ENCODE data around the gene RASA3. TPM values are rescaled to one million over a fixed set of nuclear protein-coding genes. Genes with fewer than 3 reads are reported as not detected.

The RASA3 gene
- total RNA-seq, 1 experiment from 2014 or later, result 9.1 TPM

GRCh38 chr13:114129649-114130062, 2.8 kb downstream of the RASA3 start:
- ChIA-PET CTCF (interaction anchor here (0.7 kb wide), 1 partner anchor 109 kb away, joined by 3 read pairs; no protein-coding TSS in a partner anchor), POLR2A (no interaction called here)
- no peak overlapping the region for H3K4me3 Mint-ChIP-seq (ENCODE audit: unreplicated experiment)
- intact Hi-C loops (cut with micrococcal nuclease), result loop anchor here (5.0 kb wide), 1 partner anchor 98 kb away; no protein-coding TSS in a partner anchor
- peaks cover 25% of the 10 kb centered on the region for H3K4me1 Mint-ChIP-seq (ENCODE audit: insufficient read depth, unreplicated experiment)
- no peak for DNase-seq (ENCODE audit: unreplicated experiment)
- no TSS peak for BruUV-seq (replicated peaks)
- no peak for TF ChIP-seq CTCF (IDR thresholded peaks at IDR 0.05; ENCODE audit: unreplicated experiment)
- H3K9me3 Mint-ChIP-seq (ENCODE audit: unreplicated experiment), result no peaks in the 10 kb centered on the region
- peaks cover 8% of the 10 kb centered on the region for H3K36me3 Mint-ChIP-seq (ENCODE audit: insufficient read depth, unreplicated experiment)
- no peaks in the 10 kb centered on the region for H3K27me3 Mint-ChIP-seq (ENCODE audit: insufficient read depth, unreplicated experiment)
- no peak overlapping the region for H3K27ac Mint-ChIP-seq (ENCODE audit: low read depth, unreplicated experiment)

GRCh38 chr13:114128624-114129522, 3.5 kb downstream of the RASA3 start:
- intact Hi-C loops (cut with micrococcal nuclease), result no loop called here

GRCh38 chr13:114128348-114128623, 4.1 kb downstream of the RASA3 start:
- POLR2A ChIA-PET, result no interaction called here
- H3K9me3 Mint-ChIP-seq (ENCODE audit: unreplicated experiment), result no peaks in the 10 kb centered on the region
- no peak overlapping the region for H3K4me3 Mint-ChIP-seq (ENCODE audit: unreplicated experiment)
- DNase-seq (ENCODE audit: unreplicated experiment), result no peak
- H3K4me1 Mint-ChIP-seq (ENCODE audit: insufficient read depth, unreplicated experiment), result peaks cover 26% of the 10 kb centered on the region
- intact Hi-C loops (cut with micrococcal nuclease), result no loop called here
- CTCF ChIA-PET, result interaction anchor here (0.7 kb wide), 1 partner anchor 1222 kb away, joined by 3 read pairs; no protein-coding TSS in a partner anchor
- TF ChIP-seq CTCF (IDR thresholded peaks at IDR 0.05; ENCODE audit: unreplicated experiment), result no peak
- peaks cover 10% of the 10 kb centered on the region for H3K36me3 Mint-ChIP-seq (ENCODE audit: insufficient read depth, unreplicated experiment)
- BruUV-seq (replicated peaks), result no TSS peak
- no peaks in the 10 kb centered on the region for H3K27me3 Mint-ChIP-seq (ENCODE audit: insufficient read depth, unreplicated experiment)
- H3K27ac Mint-ChIP-seq (ENCODE audit: low read depth, unreplicated experiment), result no peak overlapping the region

More at GRCh38 chr13:114128624-114129522, 3.5 kb downstream of the RASA3 start:
- Mint-ChIP-seq H3K9me3 (ENCODE audit: unreplicated experiment) (no peaks in the 10 kb centered on the region), H3K36me3 (ENCODE audit: insufficient read depth, unreplicated experiment) (peaks cover 10% of the 10 kb centered on the region), H3K4me1 (ENCODE audit: insufficient read depth, unreplicated experiment) (peaks cover 26% of the 10 kb centered on the region), H3K4me3 (ENCODE audit: unreplicated experiment) (no peak overlapping the region), H3K27ac (ENCODE audit: low read depth, unreplicated experiment) (no peak overlapping the region), H3K27me3 (ENCODE audit: insufficient read depth, unreplicated experiment) (no peaks in the 10 kb centered on the region)
- no peak for DNase-seq (ENCODE audit: unreplicated experiment)
- BruUV-seq (replicated peaks), result no TSS peak
- TF ChIP-seq CTCF (IDR thresholded peaks at IDR 0.05; ENCODE audit: unreplicated experiment), result no peak
- ChIA-PET POLR2A (no interaction called here), CTCF (interaction anchor here (0.7 kb wide), 1 partner anchor 108 kb away, joined by 3 read pairs; no protein-coding TSS in a partner anchor)

- no peak for DNase-seq (ENCODE audit: unreplicated experiment)
- POLR2A ChIA-PET, result interaction anchor here (1.2 kb wide), 1 partner anchor 62 kb away, joined by 4 read pairs; no protein-coding TSS in a partner anchor
- no peak for TF ChIP-seq CTCF (IDR thresholded peaks at IDR 0.05; ENCODE audit: unreplicated experiment)
- H3K9me3 Mint-ChIP-seq (ENCODE audit: unreplicated experiment), result no peaks in the 10 kb centered on the region
- no peak overlapping the region for H3K4me3 Mint-ChIP-seq (ENCODE audit: unreplicated experiment)
- H3K27ac Mint-ChIP-seq (ENCODE audit: low read depth, unreplicated experiment), result no peak overlapping the region
- H3K36me3 Mint-ChIP-seq (ENCODE audit: insufficient read depth, unreplicated experiment), result peaks cover 10% of the 10 kb centered on the region
- H3K4me1 Mint-ChIP-seq (ENCODE audit: insufficient read depth, unreplicated experiment), result peaks cover 26% of the 10 kb centered on the region
- CTCF ChIA-PET, result interaction anchor here (0.7 kb wide), 1 partner anchor 1222 kb away, joined by 3 read pairs; no protein-coding TSS in a partner anchor
- intact Hi-C loops (cut with micrococcal nuclease), result no loop called here
- BruUV-seq (replicated peaks), result no TSS peak
- H3K27me3 Mint-ChIP-seq (ENCODE audit: insufficient read depth, unreplicated experiment), result no peaks in the 10 kb centered on the region
Measured at GRCh38 chr13:114127473-114128347, 4.7 kb downstream of the RASA3 start.

Measured in MCF 10A (cell line).